ENCODE data around the gene ARF1. TPM values are rescaled to one million over a fixed set of nuclear protein-coding genes. Genes with fewer than 3 reads are reported as not detected.

The ARF1 gene
- total RNA-seq, 1 donor from 2014 or later: 240 TPM

DNA sequence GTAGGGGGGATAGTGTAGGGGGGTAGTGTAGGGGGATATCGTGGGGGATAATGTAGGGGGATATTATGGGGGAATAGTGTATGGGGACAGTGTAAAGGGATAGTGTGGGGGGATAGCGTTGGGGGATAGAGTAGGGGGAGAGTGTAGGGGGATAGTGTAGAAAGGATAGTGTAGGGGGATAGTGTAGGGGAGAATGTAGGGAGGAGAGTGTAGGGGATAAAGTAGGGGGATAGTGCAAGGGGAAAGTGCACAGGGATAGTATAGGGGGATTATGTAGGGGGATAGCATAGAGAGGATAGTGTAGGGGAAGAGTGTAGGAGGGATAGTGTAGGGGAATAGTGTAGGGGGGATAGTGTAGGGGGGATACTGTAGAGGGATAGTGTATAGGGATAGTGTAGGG lies 12.3 kb upstream of the ARF1 start:
- no peak for DNase-seq (ENCODE audit: low read depth)
- TF ChIP-seq CTCF (IDR thresholded peaks at IDR 0.05; ENCODE audit: insufficient read depth, low read length, severe bottlenecking): no peak
- Histone ChIP-seq H3K36me3 (ENCODE audit: control insufficient read depth, insufficient read depth, low read length) (no peaks in the 10 kb centered on the region), H3K4me3 (ENCODE audit: low read depth, low read length) (no peak overlapping the region), H3K27me3 (ENCODE audit: control insufficient read depth, insufficient read depth, low read length) (peaks cover 7% of the 10 kb centered on the region)
- no peak for FAIRE-seq

DNA sequence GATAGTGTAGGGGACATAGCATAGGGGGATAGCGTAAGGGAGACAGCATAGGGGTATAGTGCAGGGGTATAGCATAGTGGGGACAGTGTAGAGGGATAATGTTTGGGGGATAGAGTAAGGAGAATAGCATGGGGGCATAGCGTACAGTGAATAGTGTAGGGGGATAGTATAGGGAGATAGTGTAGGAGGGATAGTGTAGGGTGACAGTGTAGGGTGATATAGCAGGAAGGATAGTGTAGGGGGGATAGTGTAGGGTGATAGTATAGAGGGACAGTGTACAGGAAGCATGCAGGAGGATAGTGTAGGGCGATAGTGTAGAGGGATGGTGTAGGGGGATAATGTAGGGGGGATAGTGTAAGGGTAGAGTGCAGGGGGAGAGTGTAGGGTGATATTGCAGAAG lies 11.7 kb upstream of the ARF1 start:
- H3K36me3 ChIP-seq (ENCODE audit: control insufficient read depth, insufficient read depth, low read length): no peaks in the 10 kb centered on the region
- H3K4me3 ChIP-seq (ENCODE audit: low read depth, low read length): no peak overlapping the region
- DNase-seq (ENCODE audit: low read depth) (no peak), FAIRE-seq (no peak)
- peaks cover 7% of the 10 kb centered on the region for H3K27me3 ChIP-seq (ENCODE audit: control insufficient read depth, insufficient read depth, low read length)
- no peak for TF ChIP-seq CTCF (IDR thresholded peaks at IDR 0.05; ENCODE audit: insufficient read depth, low read length, severe bottlenecking)

GRCh38 chr1:228071839-228072657 lies 10.5 kb upstream of the ARF1 start:
- TF ChIP-seq CTCF (IDR thresholded peaks at IDR 0.05; ENCODE audit: insufficient read depth, low read length, severe bottlenecking): no peak
- Histone ChIP-seq H3K4me3 (ENCODE audit: low read depth, low read length) (no peak overlapping the region), H3K27me3 (ENCODE audit: control insufficient read depth, insufficient read depth, low read length) (peaks cover 3% of the 10 kb centered on the region), H3K36me3 (ENCODE audit: control insufficient read depth, insufficient read depth, low read length) (no peaks in the 10 kb centered on the region)
- FAIRE-seq (peak; percentile 82), DNase-seq (ENCODE audit: low read depth) (no peak)

DNA sequence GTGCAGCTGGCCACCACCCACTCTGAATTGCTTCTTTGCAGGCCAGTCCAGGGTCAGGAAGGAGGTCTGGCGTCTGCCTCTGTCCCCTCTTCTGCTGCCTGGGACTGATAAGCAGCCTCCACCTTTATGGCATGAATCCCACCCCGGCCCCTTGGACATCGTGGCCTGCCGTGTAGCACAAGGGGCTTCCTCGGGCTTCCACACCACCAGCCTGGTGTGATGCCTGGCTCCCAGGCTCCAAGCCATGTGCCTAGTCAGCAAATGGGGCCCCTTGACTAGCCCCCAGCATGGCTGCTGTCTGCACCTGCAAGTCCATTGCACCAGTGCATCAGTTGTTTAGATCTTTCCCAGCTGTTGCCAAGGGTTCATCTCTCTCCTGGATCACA lies 9.9 kb upstream of the ARF1 start:
- DNase-seq (ENCODE audit: low read depth) (no peak), FAIRE-seq (no peak)
- no peaks in the 10 kb centered on the region for H3K27me3 ChIP-seq (ENCODE audit: control insufficient read depth, insufficient read depth, low read length)

GRCh38 chr1:228073061-228073856 lies 9.2 kb upstream of the ARF1 start:
- DNase-seq (ENCODE audit: low read depth) (no peak), FAIRE-seq (no peak)
- Histone ChIP-seq H3K27me3 (ENCODE audit: control insufficient read depth, insufficient read depth, low read length) (no peaks in the 10 kb centered on the region), H3K36me3 (ENCODE audit: control insufficient read depth, insufficient read depth, low read length) (no peaks in the 10 kb centered on the region), H3K4me3 (ENCODE audit: low read depth, low read length) (no peak overlapping the region)
- TF ChIP-seq CTCF (IDR thresholded peaks at IDR 0.05; ENCODE audit: insufficient read depth, low read length, severe bottlenecking): no peak

More for the DNA sequence above, 9.9 kb upstream of the ARF1 start:
- no peak for TF ChIP-seq CTCF (IDR thresholded peaks at IDR 0.05; ENCODE audit: insufficient read depth, low read length, severe bottlenecking)
- Histone ChIP-seq H3K4me3 (ENCODE audit: low read depth, low read length) (no peak overlapping the region), H3K36me3 (ENCODE audit: control insufficient read depth, insufficient read depth, low read length) (no peaks in the 10 kb centered on the region)

Measured in bronchial epithelial cell (primary cell).